B cell (primary cell): ENCODE measurements around the gene INTS3. TPM values are rescaled to one million over a fixed set of nuclear protein-coding genes. Genes with fewer than 3 reads are reported as not detected.
A peak's percentile ranks its signal among the peaks of the same experiment; 100 is the strongest.

Experiments used
- ATAC-seq: fragments of 200-7000 bp; cut with Tn5 transposase; one replicate; pipeline ENCODE4 v1.10.0; 2021; ENCODE audit warnings: low read depth, mild to moderate bottlenecking, moderate number of reproducible peaks, moderate library complexity
- CTCF ChIA-PET: fragments of 350-600 bp; sonication (Branson Sonifier 250); formaldehyde crosslinking; loops from one replicate; lab custom pipeline; 2021; ENCODE audit warnings: antibody characterized with exemption, inconsistent platforms; lab: Charles Lee
- POLR2A ChIA-PET: fragments of 350-600 bp; sonication (Branson Sonifier 250); formaldehyde crosslinking; loops from one replicate; lab custom pipeline; 2021; ENCODE audit warnings: antibody characterized with exemption; lab: Charles Lee
- DNase-seq: peaks from one replicate; pipeline ENCODE4 v3.0.0; 2013
- H2AFZ ChIP-seq: 2 replicates; pipeline ENCODE4 v1.6.1; 2012; ENCODE audit warnings: mild to moderate bottlenecking, low read depth, low read length; ENCODE audit not compliant: insufficient read depth, poor library complexity, severe bottlenecking
- H3K27ac ChIP-seq, 2 donors: 1 replicate in 1 of 2; 2 replicates in 1 of 2; pipeline ENCODE4 v1.5.1; 2012 to 2013; ENCODE audit warnings: low read length in 2 of 2, mild to moderate bottlenecking in 2 of 2, moderate library complexity in 1 of 2
- H3K27me3 ChIP-seq, 4 experiments: fragments of 200-600 bp in 1 of 4; sonication (generic) in 1 of 4; replicated peaks in 1 of 4; 1 replicate in 2 of 4; 2 replicates in 2 of 4; pipeline versions ENCODE4 v1.6.1 to v1.7.0; 2013 to 2016; ENCODE audit warnings: low read length in 3 of 4, mild to moderate bottlenecking in 2 of 4, mixed read lengths in 1 of 4, moderate library complexity in 1 of 4; ENCODE audit not compliant: insufficient read depth in 4 of 4, control insufficient read depth in 3 of 4; ENCODE audit errors: control extremely low read depth in 1 of 4
- H3K36me3 ChIP-seq, 2 experiments: replicated peaks in 1 of 2; 1 replicate in 1 of 2; 2 replicates in 1 of 2; pipeline versions ENCODE4 v1.6.1 to v1.7.1; 2013; ENCODE audit warnings: low read length in 1 of 2; ENCODE audit not compliant: insufficient read depth in 2 of 2, control insufficient read depth in 1 of 2; ENCODE audit errors: control extremely low read depth in 1 of 2, extremely low read depth in 1 of 2
- H3K4me1 ChIP-seq, 2 donors: fragments of 200-600 bp in 1 of 2; sonication (generic) in 1 of 2; 1 replicate in 1 of 2; 2 replicates in 1 of 2; pipeline versions ENCODE4 v1.5.1 to v1.6.1; 2013 to 2017; ENCODE audit warnings: low read length in 2 of 2; ENCODE audit not compliant: control insufficient read depth in 2 of 2, insufficient read depth in 2 of 2
- H3K4me2 ChIP-seq: replicated peaks from 2 replicates; pipeline ENCODE3; 2012; ENCODE audit warnings: mild to moderate bottlenecking, low read depth, low read length; ENCODE audit not compliant: poor library complexity, severe bottlenecking
- H3K4me3 ChIP-seq, 5 experiments: fragments of 200-600 bp in 1 of 5; sonication (generic) in 1 of 5; 1 replicate in 3 of 5; 2 replicates in 2 of 5; pipeline versions ENCODE4 v1.5.1 to v1.7.0; 2011 to 2016; ENCODE audit warnings: low read length in 4 of 5, mild to moderate bottlenecking in 4 of 5, low read depth in 2 of 5, control low read depth in 1 of 5, moderate library complexity in 1 of 5; ENCODE audit not compliant: insufficient read depth in 1 of 5; ENCODE audit errors: control extremely low read depth in 1 of 5, extremely low read depth in 1 of 5
- H3K79me2 ChIP-seq: fragments of 200-600 bp; sonication (generic); one replicate; pipeline ENCODE4 v1.6.0; 2016; ENCODE audit warnings: low read length; ENCODE audit not compliant: control insufficient read depth, insufficient read depth
- H3K9ac ChIP-seq: fragments of 200-600 bp; sonication (generic); 2 replicates; pipeline ENCODE4 v1.6.1; 2017; ENCODE audit warnings: mild to moderate bottlenecking, low read length, moderate library complexity
- H3K9me3 ChIP-seq, 3 donors: one replicate each; pipeline versions ENCODE4 v1.6.1 to v1.7.1; 2013; ENCODE audit warnings: low read length in 2 of 3; ENCODE audit not compliant: control insufficient read depth in 2 of 3, insufficient read depth in 1 of 3; ENCODE audit errors: control extremely low read depth in 1 of 3
- H4K20me1 ChIP-seq: 2 replicates; pipeline ENCODE4 v1.6.0; 2012; ENCODE audit warnings: mild to moderate bottlenecking, low read length; ENCODE audit not compliant: insufficient read depth, control insufficient read depth, poor library complexity, severe bottlenecking
- H3K27ac Mint-ChIP-seq: one replicate; pipeline ENCODE4 v1.8.0; 2021; ENCODE audit warnings: mixed read lengths
- H3K27me3 Mint-ChIP-seq: one replicate; pipeline ENCODE4 v1.8.0; 2021; ENCODE audit warnings: mixed read lengths
- H3K4me1 Mint-ChIP-seq: one replicate; pipeline ENCODE4 v1.8.0; 2021; ENCODE audit warnings: mixed read lengths
- H3K4me3 Mint-ChIP-seq: one replicate; pipeline ENCODE4 v1.8.0; 2021; ENCODE audit warnings: mixed read lengths
- H3K9me3 Mint-ChIP-seq: one replicate; pipeline ENCODE4 v1.8.0; 2022; ENCODE audit warnings: mixed read lengths; ENCODE audit not compliant: insufficient read depth
- EZH2 ChIP-seq: IDR thresholded peaks from 2 replicates; pipeline ENCODE4 v1.6.1; 2012; ENCODE audit warnings: borderline replicate concordance, low read depth, mild to moderate bottlenecking, moderate library complexity, low read length; ENCODE audit not compliant: insufficient read depth, poor library complexity, severe bottlenecking
- WGBS: methylation state at CpG from one replicate; pipeline ENCODE4 v1.1.5; 2013; ENCODE audit warnings: missing lambda C conversion rate; ENCODE audit not compliant: insufficient coverage; 5-methylcytosine and 5-hydroxymethylcytosine counted together
- intact Hi-C: fragments of 100-400 bp; cut with micrococcal nuclease; formaldehyde crosslinking; loops from one replicate; pipeline ENCODE4 v1.10.0; 2022
- polyA plus RNA-seq: library from polyadenylated mRNA; depleted of rRNA; stranded (reverse); fragments of >200 nt; gene quantifications from 2 replicates; pipeline ENCODE4 v1.2.3, GENCODE V29; 2012
- total RNA-seq, 2 donors: library from RNA; stranded (reverse); fragments of 120-200 nt in 1 of 2; gene quantifications; 1 replicate in 1 of 2; 2 replicates in 1 of 2; pipeline versions ENCODE4 v1.2.3 to v1.2.4, GENCODE V29; 2013 to 2022
- TF ChIP-seq, protein P1 (sequence below): fragments of 200-600 bp; IDR thresholded peaks from one replicate; pipeline ENCODE4 v1.8.0; 2022; ENCODE audit warnings: antibody characterized with exemption, mild to moderate bottlenecking

Gene INTS3
- total and polyA plus RNA-seq, 2 donors (not counting 1 experiment from before 2014, with no cell fraction given), result 69.1 to 84.1 TPM

DNA sequence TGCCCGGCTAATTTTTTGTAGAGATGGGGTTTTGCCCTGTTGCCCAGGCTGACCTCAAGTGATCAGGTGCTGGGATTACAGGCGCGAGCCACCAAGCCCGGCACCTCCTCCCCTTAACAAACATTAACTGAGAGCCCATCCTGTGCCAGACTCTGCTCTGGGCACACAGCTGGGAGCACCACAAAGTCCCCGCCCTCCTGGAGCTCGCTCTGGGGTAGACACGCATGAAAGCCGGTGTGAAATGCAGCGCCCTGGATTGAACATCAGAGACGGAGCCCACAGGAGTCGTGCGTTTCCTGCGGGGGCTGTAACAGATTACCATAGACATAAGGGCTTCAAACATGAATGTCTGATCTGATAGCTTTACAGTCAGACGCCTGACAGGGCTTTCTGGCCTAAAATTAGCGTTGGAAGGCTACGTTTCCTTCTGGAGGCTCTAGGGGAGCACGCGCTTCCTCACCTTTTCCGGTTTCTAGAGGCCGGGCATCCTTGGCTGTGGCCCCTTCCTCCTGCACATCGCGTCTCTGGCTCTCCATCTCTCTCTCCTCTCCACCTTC is 61.7 kb downstream of the INTS3 start:
- Histone ChIP-seq H3K27ac (peak overlapping the region; percentile 91 to 92), H3K79me2 (no peaks in the 10 kb centered on the region), H3K27me3 (no peaks in the 10 kb centered on the region), H3K36me3 (no peaks in the 10 kb centered on the region), H3K9me3 (no peaks in the 10 kb centered on the region), H3K4me1 (peaks cover 28 to 45% of the 10 kb centered on the region in 2 donors), H4K20me1 (no peaks in the 10 kb centered on the region), H3K4me3 (peak overlapping the region in 1 of 5 experiments; percentile 10), H3K4me2 (peak overlapping the region; percentile 75), H2AFZ (peak overlapping the region; percentile 83), H3K9ac (peak overlapping the region; percentile 60)
- Mint-ChIP-seq H3K9me3 (no peaks in the 10 kb centered on the region), H3K27me3 (no peaks in the 10 kb centered on the region), H3K27ac (peak overlapping the region; percentile 95), H3K4me3 (peak overlapping the region; percentile 59), H3K4me1 (peaks cover 43% of the 10 kb centered on the region)
- ATAC-seq (no peak), DNase-seq (no peak)
- CTCF ChIA-PET, result interaction anchor here (1.0 to 2.8 kb wide), 2 partner anchors 171 to 201 kb away, joined by 3 to 9 read pairs; partner anchors contain the start of gene RPS27
- POLR2A ChIA-PET, result interaction anchor here (0.6 to 4.8 kb wide), 4 partner anchors 174 to 206 kb away, joined by 3 to 19 read pairs (median 4); partner anchors contain the start of genes RPS27 and SLC39A1
- 44% methylated on average over 22 of the region's 22 CpGs for WGBS
- intact Hi-C loops, result loop anchor here (2.0 to 5.0 kb wide), 3 partner anchors 15 to 62 kb away; partner anchors contain the start of genes INTS3 and SLC27A3
- TF ChIP-seq EZH2, result no peak
- TF ChIP-seq, protein P1, sequence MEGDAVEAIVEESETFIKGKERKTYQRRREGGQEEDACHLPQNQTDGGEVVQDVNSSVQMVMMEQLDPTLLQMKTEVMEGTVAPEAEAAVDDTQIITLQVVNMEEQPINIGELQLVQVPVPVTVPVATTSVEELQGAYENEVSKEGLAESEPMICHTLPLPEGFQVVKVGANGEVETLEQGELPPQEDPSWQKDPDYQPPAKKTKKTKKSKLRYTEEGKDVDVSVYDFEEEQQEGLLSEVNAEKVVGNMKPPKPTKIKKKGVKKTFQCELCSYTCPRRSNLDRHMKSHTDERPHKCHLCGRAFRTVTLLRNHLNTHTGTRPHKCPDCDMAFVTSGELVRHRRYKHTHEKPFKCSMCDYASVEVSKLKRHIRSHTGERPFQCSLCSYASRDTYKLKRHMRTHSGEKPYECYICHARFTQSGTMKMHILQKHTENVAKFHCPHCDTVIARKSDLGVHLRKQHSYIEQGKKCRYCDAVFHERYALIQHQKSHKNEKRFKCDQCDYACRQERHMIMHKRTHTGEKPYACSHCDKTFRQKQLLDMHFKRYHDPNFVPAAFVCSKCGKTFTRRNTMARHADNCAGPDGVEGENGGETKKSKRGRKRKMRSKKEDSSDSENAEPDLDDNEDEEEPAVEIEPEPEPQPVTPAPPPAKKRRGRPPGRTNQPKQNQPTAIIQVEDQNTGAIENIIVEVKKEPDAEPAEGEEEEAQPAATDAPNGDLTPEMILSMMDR, result no peak
